Upper lobe of left lung (tissue), 6 donors: ENCODE data around the gene PSMB4. TPM values are rescaled to one million over a fixed set of nuclear protein-coding genes. Genes with fewer than 3 reads are reported as not detected.

Source experiments
- ATAC-seq, 2 donors: fragments of 200-7000 bp; cut with Tn5 transposase; one replicate each; pipeline ENCODE4 v1.9.1; 2022; ENCODE audit warnings: mild to moderate bottlenecking in 2 of 2, moderate library complexity in 2 of 2; ENCODE audit not compliant: low FRiP score in 2 of 2
- DNase-seq, 2 donors: peaks; one replicate each; pipeline ENCODE4 v3.0.0-alpha.2; 2019 to 2020
- H3K27ac ChIP-seq, 4 donors: fragments of 200-600 bp; sonication (generic); one replicate each; pipeline ENCODE4 v1.5.1; 2016 to 2019
- H3K27me3 ChIP-seq, 4 donors: fragments of 200-600 bp; sonication (generic); one replicate each; pipeline ENCODE4 v1.5.1; 2017 to 2019
- H3K36me3 ChIP-seq, 4 donors: fragments of 200-600 bp; sonication (generic); one replicate each; pipeline ENCODE4 v1.5.1; 2016 to 2019
- H3K4me1 ChIP-seq, 4 donors: fragments of 200-600 bp; sonication (generic); one replicate each; pipeline ENCODE4 v1.5.1; 2018 to 2019
- H3K4me3 ChIP-seq, 4 donors: fragments of 200-600 bp; sonication (generic); one replicate each; pipeline ENCODE4 v1.5.1; 2017 to 2019; ENCODE audit warnings: mild to moderate bottlenecking in 2 of 4, moderate library complexity in 1 of 4
- H3K9me3 ChIP-seq, 4 donors: fragments of 200-600 bp; sonication (generic); one replicate each; pipeline ENCODE4 v1.5.1; 2018 to 2019
- EP300 ChIP-seq, 4 donors: sonication (generic); formaldehyde crosslinking; IDR thresholded peaks; one replicate each; pipeline ENCODE4 v1.5.1; 2017; ENCODE audit warnings: antibody characterized with exemption in 4 of 4, control low read depth in 2 of 4
- POLR2A ChIP-seq, 4 donors: fragments of 450-650 bp; IDR thresholded peaks; one replicate each; pipeline ENCODE4 v1.5.1; 2016 to 2017; ENCODE audit warnings: antibody characterized with exemption in 4 of 4, mild to moderate bottlenecking in 2 of 4
- POLR2AphosphoS5 ChIP-seq, 2 donors: sonication (generic); formaldehyde crosslinking; IDR thresholded peaks; one replicate each; pipeline ENCODE4 v1.5.1; 2017; ENCODE audit warnings: antibody characterized with exemption in 2 of 2
- WGBS, 2 donors: methylation state at CpG; one replicate each; pipeline ENCODE4 v1.1.5; 2017 to 2018; 5-methylcytosine and 5-hydroxymethylcytosine counted together
- total RNA-seq, 6 donors: library from RNA; depleted of rRNA in 4 of 6; stranded (reverse); fragments of >200 nt in 4 of 6; gene quantifications; one replicate each; pipeline versions ENCODE4 v1.1.0 to v1.2.1, GENCODE V29; 2016 to 2021
- TF ChIP-seq, protein P1 (sequence below), 6 experiments: fragments of 450-650 bp in 4 of 6; fragments of 200-600 bp in 2 of 6; sonication (generic) in 2 of 6; IDR thresholded peaks; one replicate each; pipeline ENCODE4 v1.5.1; 2016 to 2019; ENCODE audit warnings: antibody characterized with exemption in 6 of 6
- donor health status: DM: no; HTN: no; CAD: no; lungs with moderate emphysema.
- donor health status: DM: no; HTN: yes; CAD: no; lungs with severe emphysema.

The PSMB4 gene
- total RNA-seq, 6 donors from 2014 or later = 127 to 216 (median 179) TPM

DNA sequence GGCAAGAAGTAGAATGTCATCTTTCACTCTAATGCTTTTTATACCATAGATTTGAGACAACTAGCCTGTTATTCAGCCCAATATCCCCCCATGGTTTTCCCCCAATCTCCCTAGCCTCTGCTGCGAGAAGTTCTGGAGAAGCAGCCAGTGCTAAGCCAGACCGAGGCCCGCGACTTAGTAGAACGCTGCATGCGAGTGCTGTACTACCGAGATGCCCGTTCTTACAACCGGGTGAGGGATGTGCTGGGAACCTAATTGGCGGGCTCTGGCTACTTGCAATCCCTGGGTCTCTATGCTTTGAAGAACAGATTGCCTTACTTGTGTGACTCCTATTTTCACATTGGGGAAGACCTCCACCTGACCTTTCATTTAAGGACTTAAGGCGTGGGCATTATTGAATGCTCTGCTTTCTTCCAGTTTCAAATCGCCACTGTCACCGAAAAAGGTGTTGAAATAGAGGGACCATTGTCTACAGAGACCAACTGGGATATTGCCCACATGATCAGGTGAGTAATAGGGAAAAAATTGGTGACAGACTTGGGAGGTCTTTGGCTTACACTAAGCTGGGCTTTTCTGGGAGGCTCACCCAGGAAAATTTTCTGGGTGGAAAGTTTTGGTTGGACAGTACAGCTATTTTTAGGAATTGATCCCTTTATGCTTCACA lies 1.9 kb downstream of the PSMB4 start:
- H3K9me3 ChIP-seq = no peaks in the 10 kb centered on the region
- peaks cover 10 to 22% (median 15%) of the 10 kb centered on the region in 4 donors for H3K4me1 ChIP-seq
- no peak for TF ChIP-seq POLR2A (IDR thresholded peaks at IDR 0.05)
- TF ChIP-seq EP300 (IDR thresholded peaks at IDR 0.05) = no peak
- TF ChIP-seq POLR2AphosphoS5 (IDR thresholded peaks at IDR 0.05) = no peak
- TF ChIP-seq, protein P1, sequence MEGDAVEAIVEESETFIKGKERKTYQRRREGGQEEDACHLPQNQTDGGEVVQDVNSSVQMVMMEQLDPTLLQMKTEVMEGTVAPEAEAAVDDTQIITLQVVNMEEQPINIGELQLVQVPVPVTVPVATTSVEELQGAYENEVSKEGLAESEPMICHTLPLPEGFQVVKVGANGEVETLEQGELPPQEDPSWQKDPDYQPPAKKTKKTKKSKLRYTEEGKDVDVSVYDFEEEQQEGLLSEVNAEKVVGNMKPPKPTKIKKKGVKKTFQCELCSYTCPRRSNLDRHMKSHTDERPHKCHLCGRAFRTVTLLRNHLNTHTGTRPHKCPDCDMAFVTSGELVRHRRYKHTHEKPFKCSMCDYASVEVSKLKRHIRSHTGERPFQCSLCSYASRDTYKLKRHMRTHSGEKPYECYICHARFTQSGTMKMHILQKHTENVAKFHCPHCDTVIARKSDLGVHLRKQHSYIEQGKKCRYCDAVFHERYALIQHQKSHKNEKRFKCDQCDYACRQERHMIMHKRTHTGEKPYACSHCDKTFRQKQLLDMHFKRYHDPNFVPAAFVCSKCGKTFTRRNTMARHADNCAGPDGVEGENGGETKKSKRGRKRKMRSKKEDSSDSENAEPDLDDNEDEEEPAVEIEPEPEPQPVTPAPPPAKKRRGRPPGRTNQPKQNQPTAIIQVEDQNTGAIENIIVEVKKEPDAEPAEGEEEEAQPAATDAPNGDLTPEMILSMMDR (IDR thresholded peaks at IDR 0.05) = no peak
- no peak overlapping the region for H3K4me3 ChIP-seq
- peaks cover 23 to 57% (median 43%) of the 10 kb centered on the region in 4 donors for H3K36me3 ChIP-seq
- no peak for ATAC-seq
- no peak overlapping the region for H3K27ac ChIP-seq
- 92 to 95% methylated on average over 13 of the region's 13 CpGs for WGBS, 2 donors
- no peak for DNase-seq
- no peaks in the 10 kb centered on the region for H3K27me3 ChIP-seq

DNA sequence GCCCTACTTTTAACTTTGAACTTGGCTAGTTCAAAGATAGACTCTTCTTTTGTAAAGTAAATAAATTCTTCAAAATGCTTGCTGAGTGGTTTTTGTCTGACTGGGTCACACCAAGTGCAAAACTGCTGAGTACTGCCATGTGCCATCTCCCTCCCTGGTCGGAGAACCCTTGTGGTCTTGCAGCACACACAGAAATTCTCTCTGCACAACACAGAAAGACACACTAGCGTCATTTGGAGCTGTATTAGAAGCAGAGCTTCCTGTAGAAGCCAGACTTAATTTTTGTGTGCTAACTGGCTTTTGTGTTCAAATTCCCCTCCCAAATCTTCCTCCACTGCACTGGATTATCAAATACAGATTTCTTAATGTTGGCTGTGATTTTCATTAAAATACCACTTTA lies 2.5 kb downstream of the PSMB4 start:
- 85 to 92% methylated on average over 2 of the region's 2 CpGs for WGBS, 2 donors
- no peak for TF ChIP-seq POLR2A (IDR thresholded peaks at IDR 0.05)
- no peak for TF ChIP-seq EP300 (IDR thresholded peaks at IDR 0.05)
- no peak for TF ChIP-seq POLR2AphosphoS5 (IDR thresholded peaks at IDR 0.05)
- TF ChIP-seq, protein P1 (IDR thresholded peaks at IDR 0.05) = no peak
- no peak for ATAC-seq

DNA sequence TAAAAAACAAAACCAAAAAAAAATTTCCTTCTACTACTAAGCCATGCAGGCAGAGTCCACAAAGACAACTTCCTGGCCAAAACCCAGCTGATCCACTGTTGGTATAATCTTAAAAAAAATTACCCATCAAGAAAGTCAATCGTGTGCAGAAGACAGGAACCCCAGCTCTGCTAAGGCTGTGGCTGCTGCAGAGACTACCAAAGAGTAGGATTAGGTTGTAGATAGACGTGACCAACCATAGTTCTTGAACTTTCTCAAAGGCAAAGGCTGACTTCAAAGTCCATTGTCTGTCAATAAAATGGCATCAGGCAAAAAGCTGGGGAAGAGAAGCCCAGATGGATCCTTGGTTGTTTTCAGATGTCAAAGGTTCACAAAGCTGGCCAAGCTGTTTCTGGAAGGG lies 3.4 kb downstream of the PSMB4 start:
- DNase-seq = no peak
- H3K27ac ChIP-seq = no peak overlapping the region
- TF ChIP-seq POLR2A (IDR thresholded peaks at IDR 0.05) (no peak), POLR2AphosphoS5 (IDR thresholded peaks at IDR 0.05) (no peak), EP300 (IDR thresholded peaks at IDR 0.05) (no peak)
- TF ChIP-seq, protein P1 (IDR thresholded peaks at IDR 0.05) = no peak
- no peak for ATAC-seq
- peaks cover 37 to 72% (median 58%) of the 10 kb centered on the region in 4 donors for H3K36me3 ChIP-seq
- 53 to 74% methylated on average over 2 of the region's 2 CpGs for WGBS, 2 donors
- H3K4me3 ChIP-seq = no peak overlapping the region
- peaks cover 10 to 22% (median 15%) of the 10 kb centered on the region in 4 donors for H3K4me1 ChIP-seq
- H3K27me3 ChIP-seq = no peaks in the 10 kb centered on the region
- H3K9me3 ChIP-seq = no peaks in the 10 kb centered on the region

More for the DNA sequence above, 2.5 kb downstream of the PSMB4 start:
- H3K4me3 ChIP-seq = no peak overlapping the region
- no peak overlapping the region for H3K27ac ChIP-seq
- H3K36me3 ChIP-seq = peaks cover 29 to 63% (median 49%) of the 10 kb centered on the region in 4 donors
- H3K9me3 ChIP-seq = no peaks in the 10 kb centered on the region
- H3K27me3 ChIP-seq = no peaks in the 10 kb centered on the region
- H3K4me1 ChIP-seq = peaks cover 10 to 22% (median 15%) of the 10 kb centered on the region in 4 donors
- DNase-seq = no peak

DNA sequence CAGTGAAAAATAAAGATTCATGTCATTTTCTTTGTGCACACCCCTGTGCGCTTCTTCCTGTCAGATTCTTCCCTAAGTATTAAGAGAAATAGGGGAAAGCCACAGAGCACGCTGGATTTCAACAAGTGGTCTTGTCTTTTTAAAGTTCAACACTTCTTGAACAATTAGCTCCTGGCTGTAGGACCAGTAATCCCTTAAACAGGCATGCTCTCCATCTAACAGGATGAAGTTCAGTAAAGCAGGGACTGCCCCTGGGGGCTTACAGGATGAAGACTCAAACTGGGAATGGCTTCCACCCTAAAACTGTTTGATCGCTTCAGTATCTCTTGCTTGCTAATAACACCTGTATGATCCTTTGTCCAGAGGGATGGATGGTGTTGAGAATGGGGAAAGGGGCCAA lies 4.2 kb downstream of the PSMB4 start:
- no peaks in the 10 kb centered on the region for H3K9me3 ChIP-seq
- no peak for TF ChIP-seq EP300 (IDR thresholded peaks at IDR 0.05)
- TF ChIP-seq POLR2A (IDR thresholded peaks at IDR 0.05) = no peak
- TF ChIP-seq POLR2AphosphoS5 (IDR thresholded peaks at IDR 0.05) = no peak
- TF ChIP-seq, protein P1 (IDR thresholded peaks at IDR 0.05) = no peak
- ATAC-seq (no peak), DNase-seq (no peak)
- H3K27ac ChIP-seq = no peak overlapping the region
- H3K36me3 ChIP-seq = peaks cover 45 to 81% (median 66%) of the 10 kb centered on the region in 4 donors
- no peak overlapping the region for H3K4me3 ChIP-seq
- H3K27me3 ChIP-seq = no peaks in the 10 kb centered on the region
- WGBS, 2 donors = 87 to 92% methylated on average over 3 of the region's 3 CpGs
- H3K4me1 ChIP-seq = peaks cover 10 to 20% (median 15%) of the 10 kb centered on the region in 4 donors
